Stimulated activated CD4-positive, alpha-beta T cell treated with anti-CD3 and anti-CD28 coated beads, TNF-alpha, amount 100 ng/mL, for 48 hours (primary cell): ENCODE measurements around the gene PALMD.
A peak's percentile ranks its signal among the peaks of the same experiment; 100 is the strongest.

Source experiments
- DNase-seq, 3 donors: peaks; one replicate each; pipeline ENCODE4 v3.0.0-alpha.2; 2020; ENCODE audit warnings: low read depth in 3 of 3

Gene PALMD

GRCh38 chr1:99659755-99660210 is 13.9 kb downstream of the PALMD start:
- DNase-seq, result no peak

DNA sequence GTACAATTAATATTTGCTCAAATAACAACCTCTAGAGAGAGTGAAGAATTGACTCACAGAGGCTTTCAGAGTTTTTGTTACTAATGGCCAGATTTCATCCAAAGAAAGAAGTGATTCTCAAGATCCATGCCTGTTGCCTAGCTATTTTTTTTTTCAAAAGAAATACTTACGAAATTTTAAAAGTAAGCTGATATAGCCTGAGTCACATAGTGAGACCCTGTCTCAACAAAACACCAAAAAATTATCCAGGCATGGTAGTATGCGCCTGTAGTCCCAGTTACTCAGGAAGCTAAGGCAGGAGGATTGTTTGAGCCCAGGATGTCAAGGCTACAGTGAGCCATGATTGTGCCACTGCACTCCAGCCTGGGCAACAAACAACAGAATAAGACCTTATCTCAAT is 14.6 kb downstream of the PALMD start:
- no peak for DNase-seq

DNA sequence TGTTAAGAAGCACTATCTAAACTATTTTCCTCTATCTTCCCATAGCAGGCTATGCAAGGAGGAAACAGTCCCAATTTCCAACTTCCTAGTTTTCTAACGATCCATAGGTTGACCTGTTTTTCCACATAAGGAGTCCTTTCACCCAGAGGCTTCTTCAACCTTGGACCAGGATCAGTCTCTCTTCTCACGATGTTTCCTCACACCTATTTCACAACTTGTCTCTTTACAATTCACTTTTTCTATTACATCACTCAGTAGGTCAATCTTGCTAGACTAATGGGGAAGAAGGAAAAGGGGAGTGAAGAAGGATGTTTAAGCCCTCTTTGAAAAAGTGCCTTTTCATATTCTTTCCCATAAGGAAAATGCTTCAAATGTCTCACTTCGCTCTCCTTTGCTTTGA is 15.9 kb downstream of the PALMD start:
- no peak for DNase-seq

DNA sequence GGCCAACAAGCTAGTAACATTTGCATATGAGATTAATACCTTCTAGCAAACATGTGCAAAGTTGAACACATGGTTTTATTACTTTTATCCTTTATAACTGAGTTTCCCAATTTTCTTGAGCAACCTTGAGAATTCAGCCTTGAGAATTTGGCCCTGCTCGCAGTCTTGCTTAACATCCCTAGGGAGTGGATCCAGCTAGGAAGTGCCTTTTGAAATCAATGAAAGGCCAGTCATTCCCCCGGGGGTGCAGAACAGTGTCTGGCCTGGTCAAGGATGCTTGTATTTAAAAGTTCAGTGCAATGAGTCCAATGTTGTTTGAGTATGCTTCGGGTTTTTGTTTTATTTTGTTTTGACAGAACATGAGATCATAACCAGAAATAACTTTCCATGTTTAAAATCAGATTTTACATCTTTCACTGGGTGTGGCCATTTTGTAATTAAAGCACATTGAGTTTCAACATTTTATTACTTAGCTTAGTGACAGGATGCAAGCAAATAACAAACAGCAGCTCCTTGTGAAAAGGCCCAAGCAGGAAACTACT is 16.7 kb downstream of the PALMD start:
- no peak for DNase-seq

DNA sequence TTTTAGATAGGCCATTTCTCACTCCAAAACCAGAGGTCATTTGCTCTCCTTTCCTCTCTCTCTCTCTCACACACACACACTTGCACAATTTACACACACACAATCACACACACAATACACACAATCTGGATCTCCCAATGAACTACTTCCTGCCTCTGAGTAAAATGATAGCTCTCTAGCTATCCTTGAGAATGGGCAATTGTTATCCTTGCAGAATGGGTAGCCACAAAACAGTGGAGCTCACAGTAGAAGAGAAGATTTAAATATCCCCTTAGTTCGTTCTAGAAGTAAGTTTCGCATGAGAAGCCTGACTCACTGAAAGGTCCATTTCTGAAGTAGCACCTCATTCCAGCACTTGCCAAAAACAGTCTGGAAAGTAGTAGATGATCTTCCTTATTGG is 17.6 kb downstream of the PALMD start:
- DNase-seq, result no peak

GRCh38 chr1:99665212-99665611 is 19.3 kb downstream of the PALMD start:
- DNase-seq, result no peak

DNA sequence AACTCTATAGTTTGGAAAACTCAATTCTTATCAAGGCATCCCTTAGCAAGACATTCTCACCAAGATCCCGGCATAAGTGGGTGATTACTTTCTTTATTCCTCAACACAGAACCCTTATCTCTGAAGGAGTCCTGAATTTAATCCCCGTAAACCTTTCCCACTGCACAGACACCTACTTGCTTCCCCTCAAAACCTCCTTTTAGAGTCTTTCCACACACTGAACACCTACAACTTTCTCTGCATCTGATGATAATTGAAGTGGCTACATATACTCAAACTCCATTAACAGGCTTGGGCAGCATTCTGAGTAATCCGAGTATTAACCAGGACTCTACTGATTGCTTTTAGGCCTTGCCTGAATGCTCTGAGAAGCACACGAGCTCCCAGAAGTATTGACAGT is 23.5 kb downstream of the PALMD start:
- DNase-seq, result no peak

DNA sequence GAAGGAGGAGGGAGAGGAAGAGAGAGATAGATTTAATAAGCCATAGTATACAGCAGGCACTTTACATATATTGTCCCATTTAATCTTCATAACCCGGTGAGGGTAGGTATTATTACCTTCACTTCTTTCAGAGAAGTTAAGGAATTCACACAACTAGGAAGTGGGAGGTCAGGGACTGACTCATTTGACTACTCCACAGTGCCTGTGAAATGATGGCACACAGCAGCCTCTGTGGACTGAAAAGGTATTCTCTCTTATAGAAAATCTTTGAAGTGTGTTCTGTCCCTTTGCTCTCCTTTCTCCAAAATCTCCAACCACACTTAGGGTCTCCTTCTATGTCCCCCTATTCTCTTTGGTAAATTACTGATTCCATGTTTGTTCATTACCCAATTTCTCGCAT is 23.9 kb downstream of the PALMD start:
- no peak for DNase-seq

DNA sequence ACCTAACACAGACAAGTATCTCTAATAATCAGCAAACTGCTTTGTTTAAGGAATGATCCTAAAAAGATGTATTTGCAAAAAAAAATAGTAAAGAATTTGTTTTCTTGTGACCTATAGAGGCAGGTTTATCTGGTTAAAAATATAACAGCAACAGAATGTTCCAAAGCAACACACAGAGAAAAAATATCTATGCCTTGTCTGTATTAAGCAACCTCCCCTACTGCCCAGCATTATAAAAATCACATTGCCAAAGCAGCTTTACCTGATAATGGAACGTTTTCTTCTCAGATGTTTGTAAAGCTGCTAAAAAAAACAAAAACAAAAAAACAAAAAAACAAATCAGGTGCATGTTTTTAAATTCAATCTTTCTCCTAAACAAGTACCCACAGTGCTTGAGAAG is 24.7 kb downstream of the PALMD start:
- DNase-seq, result no peak

GRCh38 chr1:99672038-99672437 is 26.1 kb downstream of the PALMD start:
- no peak for DNase-seq

GRCh38 chr1:99672530-99673213 is 26.8 kb downstream of the PALMD start:
- no peak for DNase-seq

DNA sequence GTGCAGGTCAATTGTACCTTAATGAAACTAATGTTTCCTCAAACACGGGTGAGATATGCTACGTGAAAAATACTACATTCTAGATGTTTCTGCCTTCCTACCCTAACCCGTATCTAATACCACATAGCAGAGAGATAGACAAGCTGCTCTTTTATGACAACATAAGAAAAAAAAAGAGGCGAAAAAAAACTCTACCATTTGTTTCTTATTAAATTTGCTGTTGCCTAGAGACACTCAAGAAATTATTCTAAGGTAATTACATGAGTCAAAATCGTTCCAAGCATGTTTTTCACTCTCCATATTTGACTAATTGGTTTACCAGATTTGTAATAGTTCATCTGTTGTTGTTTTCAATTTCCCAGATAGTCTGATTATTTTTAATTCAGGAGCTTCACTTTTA is 27.4 kb downstream of the PALMD start:
- no peak for DNase-seq

DNA sequence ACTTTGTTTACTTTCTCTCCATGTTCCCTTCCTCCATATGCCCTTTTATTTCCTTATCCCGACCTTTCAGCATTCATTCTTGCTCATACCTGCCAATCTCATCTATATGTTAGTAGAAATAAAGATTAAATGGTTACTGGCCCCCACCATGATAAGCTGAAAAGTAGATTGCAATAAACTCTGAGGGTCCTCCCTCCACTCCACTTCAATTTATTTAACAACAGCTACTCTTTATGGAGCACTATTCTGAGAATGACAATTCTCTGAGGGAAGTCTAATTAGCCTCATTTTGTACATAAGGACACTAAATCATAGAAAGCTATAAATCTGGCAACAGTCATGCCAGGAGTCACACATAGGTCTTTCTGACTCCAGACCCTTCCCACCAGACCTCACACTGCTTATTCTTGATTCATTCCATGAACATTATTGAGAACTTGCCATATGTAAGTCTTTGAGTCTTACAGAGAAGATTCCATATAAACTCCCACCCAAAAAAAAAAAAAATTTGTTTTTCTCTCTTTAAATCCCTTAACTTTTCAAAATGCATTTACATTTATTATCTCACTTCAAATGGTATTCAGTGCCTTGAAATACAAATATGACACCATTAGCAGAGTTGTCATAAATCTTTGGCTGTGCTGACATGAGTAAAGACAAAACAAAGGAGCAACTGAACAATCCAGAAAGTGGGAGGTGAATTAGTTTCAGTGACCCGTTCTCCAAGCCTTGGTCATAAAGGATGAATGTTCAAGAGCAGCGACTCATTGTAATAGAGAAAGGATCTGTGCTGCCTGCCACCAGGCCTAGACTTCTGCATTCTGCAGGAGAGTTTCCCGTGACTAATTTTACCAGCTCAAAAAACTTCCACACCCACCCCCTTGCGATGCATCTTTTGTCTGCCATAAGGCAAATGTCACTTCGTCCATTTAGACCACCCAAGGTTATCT is 28.5 kb downstream of the PALMD start:
- DNase-seq, result no peak

GRCh38 chr1:99675292-99675691 is 29.4 kb downstream of the PALMD start:
- DNase-seq, result no peak

DNA sequence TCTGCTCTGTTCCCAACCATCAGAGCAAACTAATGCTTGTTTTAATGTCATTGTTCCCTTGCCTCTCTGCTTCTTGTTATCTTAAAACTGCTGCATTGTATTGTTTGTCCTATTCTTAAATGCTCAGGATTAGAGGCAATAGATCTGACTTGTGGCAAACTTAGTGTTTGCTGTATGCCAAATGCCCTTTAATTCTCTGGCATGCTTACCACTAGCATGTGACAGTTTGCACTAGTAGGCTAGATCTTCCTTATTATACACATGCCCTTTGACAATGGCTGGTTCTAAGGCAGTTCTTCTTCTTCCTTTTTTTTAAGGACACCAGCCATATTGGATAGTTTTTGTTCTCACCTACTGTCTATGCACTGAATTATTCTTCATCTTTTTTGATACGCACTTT is 30.1 kb downstream of the PALMD start:
- DNase-seq, result no peak

GRCh38 chr1:99676876-99677275 is 31.0 kb downstream of the PALMD start:
- no peak for DNase-seq

GRCh38 chr1:99677416-99677815 is 31.5 kb downstream of the PALMD start:
- DNase-seq, result no peak

DNA sequence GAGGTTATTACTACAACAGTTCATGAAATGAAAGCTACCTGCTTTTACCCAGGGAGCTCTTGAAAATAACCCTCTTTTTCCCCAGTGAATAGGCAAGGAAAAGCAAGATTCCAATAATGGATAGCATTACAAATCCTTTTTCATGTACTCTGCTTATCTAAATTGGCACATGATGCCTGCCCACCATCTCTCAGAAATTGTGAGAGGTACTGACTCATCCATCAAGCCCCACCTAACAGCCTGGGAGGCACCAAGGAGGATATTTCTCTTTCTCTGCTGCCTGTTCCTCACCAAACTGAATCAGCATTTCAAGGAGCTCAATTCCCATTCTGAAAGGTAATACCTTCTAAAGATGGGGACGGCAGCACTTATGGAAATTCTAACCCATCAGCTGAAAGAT is 34.4 kb downstream of the PALMD start:
- DNase-seq, result no peak

DNA sequence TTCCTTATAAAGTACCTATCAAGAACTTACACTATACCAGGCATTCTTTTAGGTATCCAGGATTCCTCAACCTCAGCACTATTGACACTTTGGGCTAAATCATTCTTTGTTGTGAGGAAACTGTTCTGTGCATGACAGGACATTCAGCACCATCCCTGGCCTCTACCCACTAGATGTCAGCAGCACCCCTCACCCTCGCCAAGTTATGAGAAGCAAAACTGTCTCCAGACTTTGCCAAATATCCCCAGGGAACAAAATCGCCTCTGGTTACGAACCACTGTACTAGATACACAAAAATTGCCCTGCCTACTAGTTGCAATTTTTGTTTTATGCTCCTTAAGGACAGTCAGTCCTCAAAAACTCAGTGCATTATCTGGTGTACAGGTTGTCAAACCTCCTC is 35.7 kb downstream of the PALMD start:
- no peak for DNase-seq

- DNase-seq, result no peak
Measured at GRCh38 chr1:99682291-99682751, 36.4 kb downstream of the PALMD start.

DNA sequence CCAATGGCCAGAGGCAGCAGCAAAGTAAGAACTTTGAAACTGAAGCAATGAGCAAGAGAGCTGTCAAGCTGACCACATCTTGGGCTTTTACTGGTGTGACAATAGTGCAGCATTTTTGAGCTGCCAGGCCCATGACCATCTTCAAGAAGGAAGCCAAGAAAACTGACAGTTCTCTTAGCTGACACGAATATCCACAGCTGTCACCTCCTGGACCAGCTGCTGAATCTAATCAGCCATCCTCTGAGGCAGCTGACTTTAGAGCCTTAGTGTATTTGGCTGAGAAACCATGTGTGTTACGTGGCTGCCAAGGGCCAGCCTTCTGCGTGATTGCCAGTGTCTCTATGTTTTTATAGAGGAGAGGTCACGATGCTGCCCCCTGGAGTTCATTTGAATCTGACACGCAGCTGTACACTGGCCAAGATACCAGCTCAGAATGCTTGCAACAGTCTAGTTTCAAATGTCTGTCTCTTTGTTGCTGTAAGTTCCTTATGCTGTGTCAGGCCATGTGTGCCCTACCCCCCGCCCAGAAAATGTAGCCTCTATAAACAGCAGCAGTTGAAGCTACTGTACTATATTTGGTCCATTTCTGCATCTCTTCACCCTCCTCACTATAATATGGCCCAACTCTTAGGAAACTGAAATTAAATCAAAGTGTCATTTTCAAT is 39.7 kb downstream of the PALMD start:
- peak in 2 of 3 donors; percentile 3 to 30 for DNase-seq

GRCh38 chr1:99691175-99691574 is 45.3 kb downstream of the PALMD start:
- no peak for DNase-seq
